Thoracic aorta (tissue), 2 donors: ENCODE measurements around the gene CHRNG. TPM values are rescaled to one million over a fixed set of nuclear protein-coding genes. Genes with fewer than 3 reads are reported as not detected.

Source experiments
- ATAC-seq: fragments of 150-250 bp; one replicate; pipeline ENCODE4 v1.8.0; 2017; ENCODE audit warnings: low read depth; ENCODE audit not compliant: insufficient number of reproducible peaks, low FRiP score
- DNase-seq: peaks from one replicate; pipeline ENCODE4 v3.0.0-alpha.2; 2020; ENCODE audit warnings: low spot score
- H3K27ac ChIP-seq, 2 donors: fragments of 200-600 bp; sonication (generic); 1 replicate in 1 of 2; 2 replicates in 1 of 2; pipeline ENCODE4 v1.5.1; 2016; ENCODE audit warnings: mild to moderate bottlenecking in 2 of 2, moderate library complexity in 2 of 2
- H3K27me3 ChIP-seq: fragments of 200-600 bp; sonication (generic); replicated peaks from 2 replicates; pipeline ENCODE4 v1.6.0; 2016; ENCODE audit warnings: mild to moderate bottlenecking; ENCODE audit not compliant: insufficient read depth
- H3K36me3 ChIP-seq: fragments of 200-600 bp; sonication (generic); one replicate; pipeline ENCODE4 v1.5.1; 2016
- H3K4me1 ChIP-seq, 2 donors: fragments of 200-600 bp; sonication (generic); 1 replicate in 1 of 2; 2 replicates in 1 of 2; pipeline versions ENCODE4 v1.5.1 to v1.6.0; 2016; ENCODE audit warnings: low read depth in 2 of 2, mild to moderate bottlenecking in 1 of 2; ENCODE audit not compliant: control insufficient read depth in 1 of 2
- H3K4me3 ChIP-seq: fragments of 200-600 bp; sonication (generic); 2 replicates; pipeline ENCODE4 v1.5.1; 2016; ENCODE audit warnings: mild to moderate bottlenecking
- H3K9me3 ChIP-seq: fragments of 200-600 bp; sonication (generic); 2 replicates; pipeline ENCODE4 v1.5.1; 2016
- total RNA-seq, 2 donors: library from RNA; depleted of rRNA; stranded (reverse); fragments of >200 nt; gene quantifications; one replicate each; pipeline versions ENCODE4 v1.1.0 to v1.2.3, GENCODE V29; 2016
- TF ChIP-seq, protein P1 (sequence below): fragments of 200-600 bp; sonication (generic); IDR thresholded peaks from one replicate; pipeline ENCODE4 v1.5.1; 2019; ENCODE audit warnings: antibody characterized with exemption

The CHRNG gene
- total RNA-seq, 2 donors from 2014 or later = not detected

- DNase-seq (no peak), ATAC-seq (no peak)
These were observed 38.3 kb downstream of the CHRNG start for GRCh38 chr2:232577841-232578240.

GRCh38 chr2:232578626-232579025 lies 39.1 kb downstream of the CHRNG start:
- Histone ChIP-seq H3K4me1 (no peaks in the 10 kb centered on the region), H3K36me3 (peaks cover 26% of the 10 kb centered on the region), H3K27ac (no peak overlapping the region), H3K27me3 (no peaks in the 10 kb centered on the region), H3K9me3 (no peaks in the 10 kb centered on the region), H3K4me3 (no peak overlapping the region)
- TF ChIP-seq, protein P1, sequence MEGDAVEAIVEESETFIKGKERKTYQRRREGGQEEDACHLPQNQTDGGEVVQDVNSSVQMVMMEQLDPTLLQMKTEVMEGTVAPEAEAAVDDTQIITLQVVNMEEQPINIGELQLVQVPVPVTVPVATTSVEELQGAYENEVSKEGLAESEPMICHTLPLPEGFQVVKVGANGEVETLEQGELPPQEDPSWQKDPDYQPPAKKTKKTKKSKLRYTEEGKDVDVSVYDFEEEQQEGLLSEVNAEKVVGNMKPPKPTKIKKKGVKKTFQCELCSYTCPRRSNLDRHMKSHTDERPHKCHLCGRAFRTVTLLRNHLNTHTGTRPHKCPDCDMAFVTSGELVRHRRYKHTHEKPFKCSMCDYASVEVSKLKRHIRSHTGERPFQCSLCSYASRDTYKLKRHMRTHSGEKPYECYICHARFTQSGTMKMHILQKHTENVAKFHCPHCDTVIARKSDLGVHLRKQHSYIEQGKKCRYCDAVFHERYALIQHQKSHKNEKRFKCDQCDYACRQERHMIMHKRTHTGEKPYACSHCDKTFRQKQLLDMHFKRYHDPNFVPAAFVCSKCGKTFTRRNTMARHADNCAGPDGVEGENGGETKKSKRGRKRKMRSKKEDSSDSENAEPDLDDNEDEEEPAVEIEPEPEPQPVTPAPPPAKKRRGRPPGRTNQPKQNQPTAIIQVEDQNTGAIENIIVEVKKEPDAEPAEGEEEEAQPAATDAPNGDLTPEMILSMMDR = no peak
- DNase-seq (no peak), ATAC-seq (no peak)

More at GRCh38 chr2:232577841-232578240, 38.3 kb downstream of the CHRNG start:
- H3K9me3 ChIP-seq = no peaks in the 10 kb centered on the region
- no peaks in the 10 kb centered on the region for H3K27me3 ChIP-seq
- H3K4me3 ChIP-seq = no peak overlapping the region
- no peak overlapping the region for H3K27ac ChIP-seq
- H3K4me1 ChIP-seq = no peaks in the 10 kb centered on the region
- H3K36me3 ChIP-seq = peaks cover 27% of the 10 kb centered on the region
- TF ChIP-seq, protein P1 = no peak

DNA sequence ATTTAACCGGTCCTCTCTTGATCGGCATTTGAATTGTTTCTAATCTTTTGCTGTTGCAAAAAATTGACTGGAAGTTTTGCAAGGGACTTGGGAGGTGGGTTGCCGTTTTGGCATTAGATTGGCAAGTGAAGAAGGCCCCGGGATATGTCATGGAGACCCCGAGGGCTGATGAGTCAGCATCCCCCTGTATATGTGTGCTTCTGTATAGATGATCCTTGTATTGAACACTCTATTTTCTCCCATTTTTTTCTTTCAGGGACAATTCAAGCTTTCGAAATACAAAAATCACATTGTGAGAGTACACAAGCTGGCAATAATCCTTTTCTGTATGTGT lies 41.1 kb downstream of the CHRNG start:
- Histone ChIP-seq H3K4me3 (no peak overlapping the region), H3K27ac (no peak overlapping the region), H3K27me3 (no peaks in the 10 kb centered on the region), H3K9me3 (no peaks in the 10 kb centered on the region), H3K36me3 (peaks cover 25% of the 10 kb centered on the region), H3K4me1 (no peaks in the 10 kb centered on the region)
- ATAC-seq (no peak), DNase-seq (no peak)
- TF ChIP-seq, protein P1 = no peak

DNA sequence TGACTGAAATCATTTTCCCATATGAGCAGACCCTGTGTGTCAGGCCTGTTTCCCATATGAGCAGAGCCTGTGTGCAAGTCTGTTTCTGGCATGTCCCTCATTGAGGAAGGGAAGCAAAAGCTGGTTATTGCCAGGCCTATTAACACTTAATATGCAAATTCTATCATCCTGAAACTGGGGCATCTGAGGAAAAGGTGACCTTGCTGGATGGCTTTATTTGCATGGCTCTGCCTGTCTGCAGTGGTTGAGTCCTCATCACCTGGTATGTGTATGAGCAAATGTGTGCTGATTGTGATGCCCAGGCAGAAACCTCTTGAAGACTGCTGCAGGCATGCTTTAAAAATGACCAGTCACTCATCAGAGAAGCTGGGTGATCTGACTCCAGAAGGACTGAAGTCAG lies 42.2 kb downstream of the CHRNG start:
- no peak overlapping the region for H3K27ac ChIP-seq
- DNase-seq (no peak), ATAC-seq (no peak)
- no peaks in the 10 kb centered on the region for H3K4me1 ChIP-seq
- peaks cover 25% of the 10 kb centered on the region for H3K36me3 ChIP-seq
- TF ChIP-seq, protein P1 = no peak
- H3K9me3 ChIP-seq = no peaks in the 10 kb centered on the region
- no peak overlapping the region for H3K4me3 ChIP-seq
- H3K27me3 ChIP-seq = no peaks in the 10 kb centered on the region

DNA sequence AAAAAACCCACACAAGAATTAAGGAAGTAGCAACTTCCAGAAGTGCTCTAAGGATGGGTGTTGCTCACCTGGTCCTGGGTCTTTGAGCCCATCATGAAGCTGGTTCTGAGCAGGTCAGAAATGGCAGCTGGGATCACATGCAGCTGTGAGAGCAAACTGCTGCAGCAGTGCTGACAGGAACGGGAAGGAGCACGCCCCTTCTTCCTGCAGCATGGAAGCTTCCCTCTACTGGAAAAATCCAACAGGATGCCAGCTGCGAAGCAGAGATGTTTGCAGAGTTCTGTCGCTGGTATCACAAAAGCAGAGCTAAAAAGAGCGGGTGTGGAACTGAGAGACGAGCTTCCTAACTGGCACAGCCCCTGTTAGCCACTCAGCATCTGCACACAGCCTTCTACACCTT lies 44.7 kb downstream of the CHRNG start:
- no peak for DNase-seq
- Histone ChIP-seq H3K27ac (no peak overlapping the region), H3K4me1 (peaks cover 6 to 11% of the 10 kb centered on the region in 2 donors), H3K27me3 (no peaks in the 10 kb centered on the region), H3K36me3 (peaks cover 25% of the 10 kb centered on the region), H3K9me3 (no peaks in the 10 kb centered on the region), H3K4me3 (no peak overlapping the region)
- ATAC-seq = no peak
- TF ChIP-seq, protein P1 = no peak
